ENCODE data around the gene PCDHA7.

Gene PCDHA7

DNA sequence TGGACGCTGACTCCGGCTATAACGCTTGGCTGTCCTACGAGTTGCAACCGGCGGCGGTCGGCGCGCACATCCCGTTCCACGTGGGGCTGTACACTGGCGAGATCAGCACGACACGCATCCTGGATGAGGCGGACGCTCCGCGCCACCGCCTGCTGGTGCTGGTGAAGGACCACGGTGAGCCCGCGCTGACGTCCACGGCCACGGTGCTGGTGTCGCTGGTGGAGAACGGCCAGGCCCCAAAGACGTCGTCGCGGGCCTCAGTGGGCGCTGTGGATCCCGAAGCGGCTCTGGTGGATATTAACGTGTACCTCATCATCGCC lies 43.2 kb downstream of the PCDHA7 start:
- Histone ChIP-seq H2BK12ac (ENCODE audit: low read length) (no peak overlapping the region), H3K27me3 (ENCODE audit: control insufficient read depth in 3 of 3, insufficient read depth in 3 of 3, low read depth in 1 of 3, low read length in 3 of 3) (no peaks in the 10 kb centered on the region), H3K27ac (replicated peaks; ENCODE audit: low read length) (no peak overlapping the region), H2BK15ac (ENCODE audit: low read length) (peak overlapping the region; percentile 26), H3K4me1 (ENCODE audit: control insufficient read depth in 2 of 2, insufficient read depth in 1 of 2, low read depth in 1 of 2, low read length in 2 of 2) (no peaks in the 10 kb centered on the region), H2AFZ (ENCODE audit: low read length) (no peak overlapping the region), H3K36me3 (replicated peaks in 1 of 2; ENCODE audit: control insufficient read depth in 2 of 2, insufficient read depth in 2 of 2, low read length in 2 of 2) (peaks cover 13 to 22% of the 10 kb centered on the region in 2 donors), H3K14ac (ENCODE audit: low read length) (peak overlapping the region; percentile 38), H4K91ac (ENCODE audit: low read depth, low read length, poor library complexity) (no peak overlapping the region), H2AK5ac (ENCODE audit: low read depth, low read length) (no peak overlapping the region), H2BK5ac (ENCODE audit: low read length) (no peak overlapping the region), H3K4me2 (ENCODE audit: insufficient read depth, low read length, poor library complexity, severe bottlenecking) (no peak overlapping the region), H3K9ac (ENCODE audit: low read depth, low read length, poor library complexity) (no peak overlapping the region), H3K4me3 (ENCODE audit: low read length in 2 of 2) (no peak overlapping the region), H3K23ac (ENCODE audit: low read depth, low read length, poor library complexity) (peak overlapping the region; percentile 91), H3K79me1 (ENCODE audit: low read depth, low read length) (peaks cover 12% of the 10 kb centered on the region), H3K4ac (ENCODE audit: low read length) (no peak overlapping the region), H2BK120ac (ENCODE audit: low read depth, low read length) (no peak overlapping the region), H3K18ac (ENCODE audit: low read length) (peak overlapping the region; percentile 17), H4K8ac (ENCODE audit: low read depth, low read length) (peak overlapping the region; percentile 82), H3K9me3 (replicated peaks in 1 of 2; ENCODE audit: control insufficient read depth in 2 of 2, insufficient read depth in 1 of 2, low read depth in 1 of 2, low read length in 2 of 2) (peaks cover 8 to 25% of the 10 kb centered on the region in 2 donors)
- no peak for DNase-seq (ENCODE audit: low spot score)
- WGBS, 2 donors (ENCODE audit: extremely low coverage in 2 of 2, insufficient read length in 2 of 2, insufficient replicate concordance in 1 of 2): no CpG with 5 or more reads among the region's 37 CpGs

DNA sequence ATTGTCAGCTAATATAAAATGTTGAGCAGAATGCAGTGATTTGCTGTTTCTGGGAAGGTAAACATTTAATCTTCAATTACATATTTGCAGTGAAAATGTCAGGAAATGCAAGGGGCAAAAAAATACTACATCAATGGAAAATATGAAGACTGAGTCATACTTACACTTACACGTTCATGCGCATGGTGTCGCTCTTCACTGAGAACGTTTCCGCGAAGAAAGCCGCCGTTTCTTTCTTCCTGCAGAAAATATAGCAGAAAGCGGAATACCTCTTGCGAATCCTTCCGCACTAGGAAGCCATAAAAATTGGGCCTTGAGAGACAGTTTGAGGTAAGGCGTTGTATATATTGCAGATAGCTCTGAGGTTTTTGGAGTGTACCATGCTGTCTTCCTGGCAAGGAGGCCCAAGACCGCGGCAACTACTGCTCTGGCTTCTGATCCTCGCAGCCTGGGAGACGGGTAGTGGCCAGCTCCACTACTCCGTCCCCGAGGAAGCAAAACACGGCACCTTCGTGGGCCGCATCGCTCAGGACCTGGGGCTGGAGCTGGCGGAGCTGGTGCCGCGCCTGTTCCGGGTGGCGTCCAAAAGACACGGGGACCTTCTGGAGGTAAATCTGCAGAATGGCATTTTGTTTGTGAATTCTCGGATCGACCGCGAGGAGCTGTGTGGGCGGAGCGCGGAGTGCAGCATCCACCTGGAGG lies 48.0 kb downstream of the PCDHA7 start, which contains the start of gene PCDHA13:
Gene PCDHA13 (plus strand): TSS at position 236 of the 702 bp plus-strand sequence. CDS start 145 bp downstream, at position 381.
- Histone ChIP-seq H2AFZ (ENCODE audit: low read length) (no peak within 1 kb of the TSS), H3K4ac (ENCODE audit: low read length) (no peak within 1 kb of the TSS), H2BK15ac (ENCODE audit: low read length) (no peak within 1 kb of the TSS), H3K79me1 (ENCODE audit: low read depth, low read length) (peaks cover 10% of the 10 kb centered on the region), H2BK5ac (ENCODE audit: low read length) (no peak within 1 kb of the TSS), H3K4me2 (ENCODE audit: insufficient read depth, low read length, poor library complexity, severe bottlenecking) (no peak within 1 kb of the TSS), H3K14ac (ENCODE audit: low read length) (no peak within 1 kb of the TSS), H3K9ac (ENCODE audit: low read depth, low read length, poor library complexity) (no peak within 1 kb of the TSS), H3K18ac (ENCODE audit: low read length) (no peak within 1 kb of the TSS), H3K36me3 (replicated peaks in 1 of 2; ENCODE audit: control insufficient read depth in 2 of 2, insufficient read depth in 2 of 2, low read length in 2 of 2) (peaks cover 17 to 24% of the 10 kb centered on the region in 2 donors), H2BK12ac (ENCODE audit: low read length) (no peak within 1 kb of the TSS), H4K91ac (ENCODE audit: low read depth, low read length, poor library complexity) (no peak within 1 kb of the TSS), H3K9me3 (replicated peaks in 1 of 2; ENCODE audit: control insufficient read depth in 2 of 2, insufficient read depth in 1 of 2, low read depth in 1 of 2, low read length in 2 of 2) (peaks cover 12 to 37% of the 10 kb centered on the region in 2 donors), H2BK120ac (ENCODE audit: low read depth, low read length) (no peak within 1 kb of the TSS), H3K27ac (replicated peaks; ENCODE audit: low read length) (no peak within 1 kb of the TSS), H3K23ac (ENCODE audit: low read depth, low read length, poor library complexity) (no peak within 1 kb of the TSS), H4K8ac (ENCODE audit: low read depth, low read length) (no peak within 1 kb of the TSS), H2AK5ac (ENCODE audit: low read depth, low read length) (no peak within 1 kb of the TSS), H3K27me3 (ENCODE audit: control insufficient read depth in 3 of 3, insufficient read depth in 3 of 3, low read depth in 1 of 3, low read length in 3 of 3) (no peaks in the 10 kb centered on the region), H3K4me1 (ENCODE audit: control insufficient read depth in 2 of 2, insufficient read depth in 1 of 2, low read depth in 1 of 2, low read length in 2 of 2) (no peaks in the 10 kb centered on the region), H3K4me3 (ENCODE audit: low read length in 2 of 2) (peak within 1 kb of the TSS in 1 of 2 donors; percentile 39)
- DNase-seq (ENCODE audit: low spot score): no peak
- WGBS, 2 donors (ENCODE audit: extremely low coverage in 2 of 2, insufficient read length in 2 of 2, insufficient replicate concordance in 1 of 2): no CpG with 5 or more reads among the region's 35 CpGs

DNA sequence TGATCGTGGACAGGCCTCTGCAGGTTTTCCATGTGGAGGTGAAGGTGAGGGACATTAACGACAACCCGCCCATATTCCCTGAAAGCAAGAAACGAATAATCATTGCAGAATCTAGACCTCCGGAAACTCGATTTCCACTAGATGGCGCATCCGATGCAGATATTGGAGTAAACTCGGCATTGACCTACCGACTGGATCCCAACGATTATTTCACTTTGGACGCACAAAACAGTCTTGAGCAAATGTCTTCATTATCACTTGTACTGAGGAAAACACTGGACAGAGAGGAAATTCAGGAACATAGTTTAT lies 48.5 kb downstream of the PCDHA7 start:
- Histone ChIP-seq H3K4me1 (ENCODE audit: control insufficient read depth in 2 of 2, insufficient read depth in 1 of 2, low read depth in 1 of 2, low read length in 2 of 2) (no peaks in the 10 kb centered on the region), H3K27me3 (ENCODE audit: control insufficient read depth in 3 of 3, insufficient read depth in 3 of 3, low read depth in 1 of 3, low read length in 3 of 3) (no peaks in the 10 kb centered on the region), H3K27ac (replicated peaks; ENCODE audit: low read length) (no peak overlapping the region), H4K91ac (ENCODE audit: low read depth, low read length, poor library complexity) (no peak overlapping the region), H3K36me3 (replicated peaks in 1 of 2; ENCODE audit: control insufficient read depth in 2 of 2, insufficient read depth in 2 of 2, low read length in 2 of 2) (peaks cover 12 to 19% of the 10 kb centered on the region in 2 donors), H2BK12ac (ENCODE audit: low read length) (no peak overlapping the region), H3K18ac (ENCODE audit: low read length) (no peak overlapping the region), H3K9ac (ENCODE audit: low read depth, low read length, poor library complexity) (no peak overlapping the region), H3K79me1 (ENCODE audit: low read depth, low read length) (peaks cover 5% of the 10 kb centered on the region), H3K4me3 (ENCODE audit: low read length in 2 of 2) (no peak overlapping the region), H4K8ac (ENCODE audit: low read depth, low read length) (no peak overlapping the region), H2BK15ac (ENCODE audit: low read length) (no peak overlapping the region), H3K4ac (ENCODE audit: low read length) (no peak overlapping the region), H3K4me2 (ENCODE audit: insufficient read depth, low read length, poor library complexity, severe bottlenecking) (no peak overlapping the region), H2AK5ac (ENCODE audit: low read depth, low read length) (no peak overlapping the region), H2AFZ (ENCODE audit: low read length) (no peak overlapping the region), H3K14ac (ENCODE audit: low read length) (no peak overlapping the region), H3K9me3 (replicated peaks in 1 of 2; ENCODE audit: control insufficient read depth in 2 of 2, insufficient read depth in 1 of 2, low read depth in 1 of 2, low read length in 2 of 2) (peaks cover 10 to 32% of the 10 kb centered on the region in 2 donors), H2BK120ac (ENCODE audit: low read depth, low read length) (no peak overlapping the region), H2BK5ac (ENCODE audit: low read length) (no peak overlapping the region), H3K23ac (ENCODE audit: low read depth, low read length, poor library complexity) (no peak overlapping the region)
- no CpG with 5 or more reads among the region's 12 CpGs for WGBS, 2 donors (ENCODE audit: extremely low coverage in 2 of 2, insufficient read length in 2 of 2, insufficient replicate concordance in 1 of 2)
- DNase-seq (ENCODE audit: low spot score): no peak

DNA sequence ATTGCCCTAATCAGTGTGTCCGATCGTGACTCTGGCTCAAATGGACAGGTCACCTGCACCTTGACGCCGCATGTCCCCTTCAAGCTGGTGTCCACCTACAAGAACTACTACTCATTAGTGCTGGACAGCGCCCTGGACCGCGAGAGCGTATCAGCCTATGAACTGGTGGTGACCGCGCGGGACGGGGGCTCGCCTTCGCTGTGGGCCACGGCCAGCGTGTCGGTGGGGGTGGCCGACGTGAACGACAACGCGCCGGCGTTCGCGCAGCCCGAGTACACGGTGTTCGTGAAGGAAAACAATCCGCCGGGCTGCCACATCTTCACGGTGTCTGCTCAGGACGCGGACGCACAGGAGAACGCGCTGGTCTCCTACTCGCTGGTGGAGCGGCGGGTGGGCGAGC lies 49.3 kb downstream of the PCDHA7 start:
- no peaks in the 10 kb centered on the region for H3K27me3 ChIP-seq (ENCODE audit: control insufficient read depth in 3 of 3, insufficient read depth in 3 of 3, low read depth in 1 of 3, low read length in 3 of 3)
- H2BK5ac ChIP-seq (ENCODE audit: low read length): no peak overlapping the region
- H3K36me3 ChIP-seq (replicated peaks in 1 of 2; ENCODE audit: control insufficient read depth in 2 of 2, insufficient read depth in 2 of 2, low read length in 2 of 2): peaks cover 12 to 16% of the 10 kb centered on the region in 2 donors
- no peak overlapping the region for H4K8ac ChIP-seq (ENCODE audit: low read depth, low read length)
- H2BK15ac ChIP-seq (ENCODE audit: low read length): no peak overlapping the region
- H2AK5ac ChIP-seq (ENCODE audit: low read depth, low read length): no peak overlapping the region
- no peak overlapping the region for H4K91ac ChIP-seq (ENCODE audit: low read depth, low read length, poor library complexity)
- WGBS, 2 donors (ENCODE audit: extremely low coverage in 2 of 2, insufficient read length in 2 of 2, insufficient replicate concordance in 1 of 2): no CpG with 5 or more reads among the region's 41 CpGs
- H3K79me1 ChIP-seq (ENCODE audit: low read depth, low read length): peaks cover 4% of the 10 kb centered on the region
- no peaks in the 10 kb centered on the region for H3K4me1 ChIP-seq (ENCODE audit: control insufficient read depth in 2 of 2, insufficient read depth in 1 of 2, low read depth in 1 of 2, low read length in 2 of 2)
- H2AFZ ChIP-seq (ENCODE audit: low read length): no peak overlapping the region
- no peak overlapping the region for H3K14ac ChIP-seq (ENCODE audit: low read length)
- H3K18ac ChIP-seq (ENCODE audit: low read length): no peak overlapping the region
- H2BK120ac ChIP-seq (ENCODE audit: low read depth, low read length): no peak overlapping the region
- H3K23ac ChIP-seq (ENCODE audit: low read depth, low read length, poor library complexity): peak overlapping the region; percentile 17
- H3K9me3 ChIP-seq (replicated peaks in 1 of 2; ENCODE audit: control insufficient read depth in 2 of 2, insufficient read depth in 1 of 2, low read depth in 1 of 2, low read length in 2 of 2): peaks cover 10 to 24% of the 10 kb centered on the region in 2 donors
- no peak overlapping the region for H3K27ac ChIP-seq (replicated peaks; ENCODE audit: low read length)
- H3K4ac ChIP-seq (ENCODE audit: low read length): no peak overlapping the region
- peak overlapping the region in 1 of 2 donors; percentile 49 for H3K4me3 ChIP-seq (ENCODE audit: low read length in 2 of 2)
- no peak overlapping the region for H3K4me2 ChIP-seq (ENCODE audit: insufficient read depth, low read length, poor library complexity, severe bottlenecking)
- no peak overlapping the region for H3K9ac ChIP-seq (ENCODE audit: low read depth, low read length, poor library complexity)
- H2BK12ac ChIP-seq (ENCODE audit: low read length): no peak overlapping the region
- no peak for DNase-seq (ENCODE audit: low spot score)
